K562 (cell line): ENCODE results near the gene NPM3. TPM values are rescaled to one million over a fixed set of nuclear protein-coding genes. Genes with fewer than 3 reads are reported as not detected.

Experiments
- BACH1 ChIP-seq: fragments of 200-800 bp; sonication (Bioruptor generic); IDR thresholded peaks from 2 replicates; pipeline ENCODE4 v1.6.1; 2016; ENCODE audit warnings: missing genetic modification characterization, missing compliant biosample characterization
- BHLHE40 ChIP-seq: IDR thresholded peaks from 2 replicates; pipeline ENCODE4 v1.6.1; 2011; ENCODE audit warnings: low read length, improper control_type of control experiment
- EZH2 ChIP-seq: IDR thresholded peaks from 2 replicates; pipeline ENCODE4 v1.6.1; 2012; ENCODE audit warnings: low read depth, mild to moderate bottlenecking, inconsistent platforms, low read length, borderline replicate concordance
- FOXA3 ChIP-seq, 2 experiments: fragments of 450-650 bp in 1 of 2; sonication (generic) in 1 of 2; formaldehyde crosslinking; IDR thresholded peaks in 1 of 2; conservative IDR thresholded peaks in 1 of 2; 2 replicates each; pipeline versions ENCODE4 v1.4.0 to v1.8.0; 2020 to 2022; ENCODE audit warnings: mild to moderate bottlenecking in 2 of 2, missing genetic modification reagents in 1 of 2
- HBP1 ChIP-seq: fragments of 450-650 bp; formaldehyde crosslinking; IDR thresholded peaks from 2 replicates; pipeline ENCODE4 v1.4.0; 2022; ENCODE audit warnings: missing genetic modification characterization
- LARP7 ChIP-seq: fragments of 450-650 bp; IDR thresholded peaks from 2 replicates; pipeline ENCODE4 v1.6.1; 2016
- MLX ChIP-seq, 2 experiments: fragments of 450-650 bp in 1 of 2; sonication (generic) in 1 of 2; formaldehyde crosslinking; conservative IDR thresholded peaks; 2 replicates each; pipeline versions ENCODE4 v1.4.0 to v1.8.1; 2020 to 2022; ENCODE audit warnings: mild to moderate bottlenecking in 1 of 2, missing genetic modification reagents in 1 of 2
- MTA3 ChIP-seq: fragments of 450-650 bp; formaldehyde crosslinking; IDR thresholded peaks from 2 replicates; pipeline ENCODE4 v1.6.1; 2017; ENCODE audit warnings: mild to moderate bottlenecking, borderline replicate concordance
- NONO ChIP-seq, 2 experiments: fragments of 200-400 bp in 1 of 2; fragments of 450-650 bp in 1 of 2; formaldehyde crosslinking in 1 of 2; IDR thresholded peaks; 2 replicates each; pipeline ENCODE4 v1.6.1; 2017; ENCODE audit warnings: low read depth in 2 of 2, mild to moderate bottlenecking in 2 of 2, moderate library complexity in 2 of 2, low read length in 1 of 2
- PRPF4 ChIP-seq: fragments of 200-400 bp; formaldehyde crosslinking; IDR thresholded peaks from one replicate; pipeline ENCODE4 v1.6.1; 2017; ENCODE audit warnings: low read length, low read depth, mild to moderate bottlenecking; ENCODE audit not compliant: insufficient read depth, poor library complexity, severe bottlenecking
- RCOR1 ChIP-seq, 2 experiments: IDR thresholded peaks; 2 replicates each; pipeline ENCODE4 v1.6.1; 2012; ENCODE audit warnings: low read depth in 2 of 2, low read length in 2 of 2, borderline replicate concordance in 1 of 2, improper control_type of control experiment in 1 of 2
- TRIM24 ChIP-seq, 2 experiments: fragments of 450-650 bp; IDR thresholded peaks; 2 replicates each; pipeline ENCODE4 v1.6.1; 2016
- U2AF1 ChIP-seq: fragments of 200-400 bp; formaldehyde crosslinking; optimal IDR thresholded peaks from 2 replicates; pipeline ENCODE3; 2017; ENCODE audit warnings: mild to moderate bottlenecking, low read depth, low read length, moderate library complexity
- ZNF407 ChIP-seq: fragments of 450-650 bp; IDR thresholded peaks from 2 replicates; pipeline ENCODE4 v1.6.1; 2016; ENCODE audit warnings: low read depth
- polyA plus RNA-seq, 8 experiments: library from polyadenylated mRNA; depleted of rRNA in 4 of 8; stranded (reverse) in 5 of 8; unstranded in 3 of 8; fragments of >200 nt; fragmentation: Nextera tagmentation in 2 of 8; fragmentation: Illumina TruSeq in 1 of 8; extraction: Ambion mirVana in 2 of 8; extraction: Trizol in 1 of 8; gene quantifications; 2 replicates each; pipeline versions ENCODE4 v1.2.1 to v1.2.3, GENCODE V29; 2011 to 2014; ENCODE audit warnings: inconsistent platforms in 1 of 8, missing spikeins in 1 of 8
- total RNA-seq, 7 experiments: library from RNA; depleted of rRNA in 6 of 7; stranded (reverse); fragments of >200 nt in 6 of 7; fragmentation: Illumina TruSeq in 2 of 7; extraction: Trizol in 2 of 7; gene quantifications; 2 replicates each; pipeline versions ENCODE4 v1.2.1 to v1.2.3, GENCODE V29; 2011 to 2021; ENCODE audit warnings: low replicate concordance in 1 of 7

NPM3 gene
- total and polyA plus RNA-seq, 9 of the 15 experiments (the other 6 are each of a cell fraction or from before 2014, with no cell fraction given): 15.2 to 239 (median 114) TPM

- TF ChIP-seq TRIM24 (IDR thresholded peaks at IDR 0.05) (peak in 1 of 2 experiments; percentile 73; a peak in 2 of 4 replicates), FOXA3 (CRISPR knock-in tag; conservative IDR thresholded peaks at IDR 0.05 in 1 of 2, IDR thresholded peaks at IDR 0.05 in 1 of 2) (peak in 1 of 2 experiments; percentile 61; a peak in 1 of 4 replicates), PRPF4 (peak; percentile 96), EZH2 (no peak), MLX (CRISPR knock-in tag; conservative IDR thresholded peaks at IDR 0.05) (no peak), ZNF407 (0 out of 2 replicates have a peak, but pooled peaks have one; percentile 37), RCOR1 (IDR thresholded peaks at IDR 0.05; ENCODE audit: borderline replicate concordance in 1 of 2, low read depth in 2 of 2, low read length in 2 of 2) (peak in 1 of 2 experiments; percentile 25; a peak in 1 of 4 replicates), HBP1 (CRISPR knock-in tag) (no peak), NONO (IDR thresholded peaks at IDR 0.05; ENCODE audit: low read depth in 2 of 2, low read length in 1 of 2) (peak in 1 of 2 experiments; percentile 98; a peak in 2 of 4 replicates), BHLHE40 (peak; percentile 94), MTA3 (peak; percentile 39; the same call in 1 of the 2 replicates), BACH1 (tag) (no peak), LARP7 (0 out of 2 replicates have a peak, but pooled peaks have one; percentile 53), U2AF1 (no peak)
Observed at GRCh38 chr10:101818119-101818871, 35.0 kb upstream of the NPM3 start, which contains the start of gene OGA (continued).
